Stimulated activated CD8-positive, alpha-beta memory T cell treated with anti-CD3 and anti-CD28 coated beads, Interleukin-7, amount 100 ng/mL, for 1 hour (primary cell): ENCODE data around the gene SLC35B1.

Experiments used
- DNase-seq, 2 donors: peaks; one replicate each; pipeline ENCODE4 v3.0.0-alpha.2; 2020; ENCODE audit warnings: low read depth in 2 of 2

The SLC35B1 gene

GRCh38 chr17:49670641-49671040 is 37.1 kb downstream of the SLC35B1 start:
- no peak for DNase-seq

- no peak for DNase-seq
Observed at GRCh38 chr17:49670002-49670401, 37.8 kb downstream of the SLC35B1 start.

- DNase-seq, result no peak
Observed at GRCh38 chr17:49667854-49668253, 39.9 kb downstream of the SLC35B1 start.

- DNase-seq, result no peak
Observed at GRCh38 chr17:49664706-49665211, 43.0 kb downstream of the SLC35B1 start.

GRCh38 chr17:49659661-49660382 is 47.9 kb downstream of the SLC35B1 start:
- DNase-seq, result no peak

- no peak for DNase-seq
Observed at GRCh38 chr17:49656247-49656646, 51.5 kb downstream of the SLC35B1 start.
